Epithelial cell of prostate (primary cell): Measurements from ENCODE around the gene CDK3.

Source experiments
- DNase-seq: peaks from one replicate; pipeline ENCODE4 v3.0.0-alpha.2; 2011; ENCODE audit warnings: low read depth, low spot score
- H3K27ac ChIP-seq: fragments of 450-650 bp; 2 replicates; pipeline ENCODE4 v1.5.1; 2017; ENCODE audit warnings: mild to moderate bottlenecking

The CDK3 gene

GRCh38 chr17:75985986-75986385 lies 14.7 kb upstream of the CDK3 start:
- H3K27ac ChIP-seq, result no peak overlapping the region
- DNase-seq, result no peak

DNA sequence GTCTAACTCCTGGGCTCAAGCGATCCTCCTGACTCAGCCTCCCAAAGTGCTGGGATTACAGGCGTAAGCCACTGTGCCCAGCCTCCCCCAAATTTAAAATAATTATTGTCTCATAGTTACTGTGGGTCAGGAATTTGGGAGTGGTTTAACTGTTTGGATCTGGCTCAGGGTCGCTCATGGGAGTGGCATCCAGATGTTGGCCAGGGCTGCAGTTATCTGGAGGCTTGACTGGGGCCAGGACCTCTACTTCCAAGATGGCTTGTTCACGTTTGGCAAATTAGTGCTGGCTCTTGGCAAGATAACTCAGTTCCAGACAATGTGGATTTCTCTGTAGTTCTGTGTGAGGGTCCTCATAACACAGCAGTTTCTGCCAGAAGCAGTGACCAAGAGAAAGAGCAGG lies 13.6 kb upstream of the CDK3 start:
- no peak for DNase-seq
- no peak overlapping the region for H3K27ac ChIP-seq

DNA sequence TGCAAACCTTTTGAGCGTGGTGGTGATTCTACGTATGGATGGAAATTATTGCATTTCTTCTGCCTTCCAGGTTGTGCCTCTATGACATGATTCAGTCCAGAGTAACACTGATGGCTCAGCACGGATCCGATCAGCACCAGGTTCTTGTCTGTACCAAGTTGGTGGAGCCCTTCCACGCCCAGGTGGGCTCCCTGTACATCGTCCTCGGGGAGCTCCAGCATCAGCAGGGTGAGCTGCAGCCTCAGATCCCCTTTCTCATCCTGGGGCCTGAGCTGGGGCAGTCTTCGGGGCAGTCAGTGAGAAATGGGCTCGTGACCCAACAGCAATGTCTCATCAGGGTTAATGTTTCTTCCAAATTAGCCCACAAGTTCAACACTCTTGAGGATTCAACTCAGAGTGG lies 9.3 kb upstream of the CDK3 start:
- no peak for DNase-seq
- no peak overlapping the region for H3K27ac ChIP-seq

- no peak for DNase-seq
- H3K27ac ChIP-seq, result no peak overlapping the region
Observed at GRCh38 chr17:75994802-75995370, 5.8 kb upstream of the CDK3 start.

DNA sequence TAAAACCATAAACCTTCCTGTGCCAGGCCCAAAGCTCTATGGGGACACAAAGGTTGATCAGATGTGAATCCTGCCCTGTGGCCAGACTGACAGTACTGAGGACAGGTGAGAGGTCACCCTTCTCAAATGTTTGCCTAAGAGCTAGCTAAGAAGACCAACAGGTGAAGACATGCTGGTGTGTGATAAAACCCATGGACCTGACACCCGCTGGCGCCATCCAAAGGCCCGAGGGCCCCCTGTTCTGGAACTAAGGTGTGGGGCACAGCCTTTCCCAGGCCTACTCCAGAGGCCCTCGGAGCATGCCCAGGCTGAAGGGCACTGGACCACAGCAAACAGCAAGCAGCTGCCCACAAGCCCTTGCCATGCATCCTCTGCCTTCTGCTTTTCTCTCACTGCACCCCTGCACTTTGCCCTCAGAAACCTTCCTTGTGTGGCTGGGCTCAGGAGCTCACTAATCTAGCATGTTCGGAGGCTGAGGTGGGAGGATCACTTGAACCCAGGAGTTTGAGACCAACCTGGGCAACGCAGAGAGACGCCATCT lies 5.2 kb upstream of the CDK3 start:
- H3K27ac ChIP-seq, result no peak overlapping the region
- no peak for DNase-seq

DNA sequence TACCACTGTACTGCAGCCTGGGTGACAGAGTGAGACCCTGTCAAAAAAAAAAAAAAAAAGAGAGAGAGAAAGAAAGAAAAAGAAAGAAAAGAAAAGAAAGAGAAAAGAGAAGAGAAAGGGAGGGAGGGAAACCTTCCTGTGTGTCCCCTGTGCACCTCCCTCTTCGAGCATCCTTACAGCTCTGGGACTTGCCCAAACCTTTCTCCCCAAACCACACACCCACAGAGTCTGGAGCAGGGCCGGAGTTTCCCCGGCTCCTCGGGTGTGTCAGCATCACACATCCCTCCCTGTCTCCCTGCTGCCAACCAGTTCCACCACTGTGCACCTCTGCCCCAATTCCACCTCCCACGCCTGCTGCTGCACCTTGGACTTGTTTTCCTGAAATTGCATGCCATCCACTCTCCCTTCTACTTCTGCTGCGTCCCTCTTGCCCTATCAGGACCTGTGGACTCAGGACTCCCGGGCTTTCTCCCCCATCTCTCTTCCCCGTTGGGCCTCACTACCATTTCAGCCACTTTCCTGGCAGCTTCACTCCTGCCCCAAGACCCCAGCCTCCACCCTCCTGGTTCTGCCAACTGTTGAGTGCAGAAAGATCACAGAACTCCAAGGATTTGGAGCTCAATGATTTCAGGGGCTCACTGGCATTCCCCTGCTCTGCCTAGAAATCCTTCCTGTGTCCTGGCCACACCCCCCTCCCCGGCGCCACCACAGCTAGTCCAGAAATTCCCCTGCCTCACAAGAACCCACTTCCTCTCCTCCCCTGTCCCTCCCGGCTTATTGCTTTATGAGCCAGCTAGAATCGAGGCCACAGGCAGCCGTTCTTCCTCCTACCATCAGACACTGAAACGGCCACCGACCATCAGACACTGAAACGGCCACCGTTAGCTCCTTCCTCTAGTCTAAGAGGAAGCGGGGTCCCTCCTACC lies 3.7 kb upstream of the CDK3 start:
- DNase-seq, result peak; percentile 75
- peak overlapping the region; percentile 60 for H3K27ac ChIP-seq

- no peak overlapping the region for H3K27ac ChIP-seq
- no peak for DNase-seq
Observed at GRCh38 chr17:75998327-75998795, 2.3 kb upstream of the CDK3 start.

DNA sequence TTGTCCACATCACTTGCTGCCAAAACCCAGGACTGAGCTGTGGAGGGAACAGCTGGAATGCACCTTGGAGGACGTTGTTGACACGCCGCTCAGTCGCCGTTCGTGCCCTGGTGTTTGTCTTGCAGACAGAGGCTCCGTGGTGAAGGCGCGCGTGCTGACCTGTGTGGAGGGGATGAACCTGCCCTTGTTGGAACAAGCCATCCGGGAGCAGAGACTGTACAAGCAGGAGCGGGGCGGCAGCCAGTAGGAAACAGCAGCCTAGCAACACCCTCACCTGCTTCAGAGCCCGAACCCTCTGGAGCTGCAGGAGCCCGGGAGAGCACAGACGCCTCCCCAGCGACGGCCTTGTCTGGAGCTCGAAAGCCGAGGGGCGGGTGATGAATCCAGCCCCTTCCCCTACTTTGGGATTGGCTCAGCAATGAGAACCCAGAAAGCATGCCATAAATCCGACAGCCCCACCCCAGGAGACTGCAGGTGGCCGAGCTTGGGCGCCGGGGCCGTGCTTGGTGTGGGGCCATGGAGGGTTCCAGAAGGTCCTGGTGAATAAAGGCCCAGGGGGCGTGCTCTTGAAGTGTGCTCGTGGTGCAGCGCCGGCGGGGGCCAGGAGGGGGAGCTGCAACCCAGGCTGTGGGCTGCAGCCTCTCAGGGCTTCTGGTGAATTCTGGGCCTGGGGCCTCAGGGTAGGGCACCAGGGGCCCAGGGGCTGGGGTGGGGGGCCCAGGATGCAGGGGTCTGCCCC lies 470 bp upstream of the CDK3 start:
- DNase-seq, result no peak
- H3K27ac ChIP-seq, result no peak overlapping the region

GRCh38 chr17:76002100-76002499 lies 1.4 kb downstream of the CDK3 start:
- no peak overlapping the region for H3K27ac ChIP-seq
- no peak for DNase-seq

GRCh38 chr17:76003915-76004314 lies 3.3 kb downstream of the CDK3 start:
- H3K27ac ChIP-seq, result no peak overlapping the region
- DNase-seq, result no peak

DNA sequence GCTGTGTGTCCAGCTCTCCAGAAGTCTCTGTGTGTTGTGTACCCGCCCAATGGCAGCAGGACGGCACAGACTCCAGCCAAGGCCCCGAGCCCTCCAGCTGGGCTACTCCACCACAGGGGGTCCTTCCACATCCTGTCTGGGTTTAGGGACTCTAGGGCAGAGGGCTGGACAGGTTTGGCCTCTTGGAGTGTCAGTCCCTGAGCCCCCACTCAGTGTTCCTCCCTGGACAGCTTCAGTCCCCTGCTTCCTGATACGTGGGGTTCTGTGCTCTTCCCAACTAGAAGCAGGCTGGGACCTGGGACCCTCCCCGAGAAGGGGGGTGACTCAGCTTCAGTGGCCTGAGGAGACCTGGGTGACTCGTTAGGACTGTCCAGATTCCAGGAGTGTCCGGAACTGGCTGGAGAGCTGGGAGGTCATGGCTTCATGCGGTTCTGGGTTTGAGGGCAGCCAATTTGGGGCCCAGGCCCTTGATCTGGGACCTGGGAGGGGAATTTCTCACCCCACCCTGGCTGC lies 4.2 kb downstream of the CDK3 start:
- H3K27ac ChIP-seq, result no peak overlapping the region
- no peak for DNase-seq

- no peak overlapping the region for H3K27ac ChIP-seq
- DNase-seq, result no peak
Observed at GRCh38 chr17:76005263-76006149, 4.9 kb downstream of the CDK3 start.

- no peak overlapping the region for H3K27ac ChIP-seq
- DNase-seq, result no peak
Observed at GRCh38 chr17:76007131-76007849, 6.6 kb downstream of the CDK3 start.

DNA sequence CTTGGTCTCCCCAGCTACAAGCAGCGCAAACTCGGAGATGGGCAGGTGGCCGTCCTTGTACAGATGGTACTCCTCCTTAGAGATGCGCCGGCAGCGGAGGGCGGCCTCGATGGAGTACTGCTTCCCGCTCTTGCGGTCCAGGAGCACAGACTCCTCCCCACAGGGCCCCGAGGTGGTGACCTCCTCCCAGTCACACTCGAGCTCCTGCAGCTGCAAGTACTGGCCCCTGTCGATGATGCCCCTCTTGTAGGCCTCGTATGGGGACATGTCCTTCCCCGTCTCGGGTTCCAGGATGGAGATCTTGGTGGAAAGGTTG lies 7.2 kb downstream of the CDK3 start:
- no peak for DNase-seq
- H3K27ac ChIP-seq, result no peak overlapping the region

- no peak overlapping the region for H3K27ac ChIP-seq
- DNase-seq, result no peak
Observed at GRCh38 chr17:76008208-76008607, 7.6 kb downstream of the CDK3 start.

- DNase-seq, result no peak
- no peak overlapping the region for H3K27ac ChIP-seq
Observed at GRCh38 chr17:76008630-76009425, 8.2 kb downstream of the CDK3 start.

GRCh38 chr17:76009447-76009846 lies 8.8 kb downstream of the CDK3 start:
- H3K27ac ChIP-seq, result no peak overlapping the region
- no peak for DNase-seq

GRCh38 chr17:76009969-76010661 lies 9.5 kb downstream of the CDK3 start:
- no peak for DNase-seq
- H3K27ac ChIP-seq, result no peak overlapping the region
